Natural killer cell (primary cell): ENCODE data around the gene ARMC5. TPM values are rescaled to one million over a fixed set of nuclear protein-coding genes. Genes with fewer than 3 reads are reported as not detected.

Experiments
- ATAC-seq, 3 donors: fragments of 150-1000 bp in 2 of 3; fragments of 200-7000 bp in 1 of 3; cut with Tn5 transposase; 1 replicate in 1 of 3; 2 replicates in 2 of 3; pipeline ENCODE4 v1.10.0; 2021; ENCODE audit warnings: mild to moderate bottlenecking in 2 of 3, moderate library complexity in 2 of 3
- DNase-seq, 2 donors: peaks; one replicate each; pipeline versions ENCODE4 v3.0.0 to v3.0.0-alpha.2; 2013 to 2021; ENCODE audit warnings: mixed read lengths in 1 of 2
- H3K27ac ChIP-seq: one replicate; pipeline ENCODE4 v1.5.1; 2013; ENCODE audit warnings: mild to moderate bottlenecking, low read length
- H3K27me3 ChIP-seq: one replicate; pipeline ENCODE4 v1.6.1; 2013; ENCODE audit warnings: low read length; ENCODE audit not compliant: control insufficient read depth, insufficient read depth
- H3K36me3 ChIP-seq: one replicate; pipeline ENCODE4 v1.6.1; 2013; ENCODE audit warnings: low read length; ENCODE audit not compliant: control insufficient read depth, insufficient read depth
- H3K4me1 ChIP-seq: one replicate; pipeline ENCODE4 v1.6.1; 2013; ENCODE audit warnings: low read length; ENCODE audit not compliant: control insufficient read depth, insufficient read depth
- H3K4me3 ChIP-seq: one replicate; pipeline ENCODE4 v1.5.1; 2013; ENCODE audit warnings: low read length
- H3K9me3 ChIP-seq: one replicate; pipeline ENCODE4 v1.6.1; 2013; ENCODE audit warnings: low read length; ENCODE audit not compliant: control insufficient read depth, insufficient read depth
- H3K27ac Mint-ChIP-seq, 2 donors: one replicate each; pipeline ENCODE4 v1.8.0; 2022; ENCODE audit warnings: mild to moderate bottlenecking in 2 of 2, mixed read lengths in 2 of 2, moderate library complexity in 1 of 2
- H3K27me3 Mint-ChIP-seq, 2 donors: one replicate each; pipeline ENCODE4 v1.8.0; 2022; ENCODE audit warnings: low read depth in 2 of 2, mixed read lengths in 2 of 2
- H3K36me3 Mint-ChIP-seq: one replicate; pipeline ENCODE4 v1.8.0; 2022; ENCODE audit warnings: mixed read lengths
- H3K4me1 Mint-ChIP-seq, 2 donors: one replicate each; pipeline ENCODE4 v1.8.0; 2022; ENCODE audit warnings: mixed read lengths in 2 of 2
- H3K4me3 Mint-ChIP-seq: one replicate; pipeline ENCODE4 v1.8.0; 2022; ENCODE audit warnings: mild to moderate bottlenecking, moderate library complexity, mixed read lengths
- H3K9me3 Mint-ChIP-seq, 2 donors: one replicate each; pipeline ENCODE4 v1.8.0; 2022; ENCODE audit warnings: mixed read lengths in 2 of 2
- CTCF ChIP-seq: fragments of 200-600 bp; IDR thresholded peaks from one replicate; pipeline ENCODE4 v1.8.0; 2022; ENCODE audit warnings: antibody characterized with exemption
- WGBS: methylation state at CpG from one replicate; pipeline ENCODE4 v1.1.7; 2013; ENCODE audit warnings: missing lambda C conversion rate; ENCODE audit not compliant: insufficient coverage; 5-methylcytosine and 5-hydroxymethylcytosine counted together
- intact Hi-C: fragments of 100-400 bp; cut with micrococcal nuclease; formaldehyde crosslinking; loops from one replicate; pipeline ENCODE4 v1.14.2; 2022
- total RNA-seq, 4 donors: library from RNA; stranded (reverse); fragments of 120-200 nt in 1 of 4; gene quantifications; one replicate each; pipeline versions ENCODE4 v1.2.3 to v1.2.4, GENCODE V29; 2013 to 2022

ARMC5 gene
- total RNA-seq, 3 donors from 2014 or later (not counting 1 experiment from before 2014, with no cell fraction given), result 10.4 to 22.8 (median 16.6) TPM

GRCh38 chr16:31451201-31451600 is 8.1 kb upstream of the ARMC5 start:
- no peaks in the 10 kb centered on the region for H3K36me3 Mint-ChIP-seq
- H3K4me3 ChIP-seq, result no peak overlapping the region
- H3K36me3 ChIP-seq, result no peaks in the 10 kb centered on the region
- H3K4me1 ChIP-seq, result peaks cover 28% of the 10 kb centered on the region
- no peaks in the 10 kb centered on the region for H3K9me3 ChIP-seq
- no peak for ATAC-seq
- H3K27me3 ChIP-seq, result no peaks in the 10 kb centered on the region
- H3K27me3 Mint-ChIP-seq, result no peaks in the 10 kb centered on the region
- no peak overlapping the region for H3K4me3 Mint-ChIP-seq
- intact Hi-C loops, result loop anchor here (10.0 kb wide), 1 partner anchor 264 kb away; a partner anchor contains a TSS
- peak overlapping the region in 1 of 2 donors; percentile 29 for H3K27ac Mint-ChIP-seq
- 85% methylated on average over 5 of the region's 5 CpGs for WGBS
- no peak overlapping the region for H3K27ac ChIP-seq
- no peak for TF ChIP-seq CTCF
- no peaks in the 10 kb centered on the region for H3K9me3 Mint-ChIP-seq
- DNase-seq, result no peak
- H3K4me1 Mint-ChIP-seq, result peaks cover 28 to 34% of the 10 kb centered on the region in 2 donors

GRCh38 chr16:31451681-31452351 is 7.5 kb upstream of the ARMC5 start:
- Histone ChIP-seq H3K4me1 (peaks cover 34% of the 10 kb centered on the region), H3K36me3 (peaks cover 2% of the 10 kb centered on the region), H3K4me3 (no peak overlapping the region), H3K9me3 (no peaks in the 10 kb centered on the region), H3K27ac (no peak overlapping the region), H3K27me3 (no peaks in the 10 kb centered on the region)
- Mint-ChIP-seq H3K27me3 (no peaks in the 10 kb centered on the region), H3K4me3 (no peak overlapping the region), H3K27ac (peak overlapping the region in 1 of 2 donors; percentile 29), H3K9me3 (no peaks in the 10 kb centered on the region), H3K36me3 (no peaks in the 10 kb centered on the region), H3K4me1 (peaks cover 28 to 34% of the 10 kb centered on the region in 2 donors)
- no peak for DNase-seq
- ATAC-seq, result peak in 2 of 3 donors; percentile 36 to 57
- WGBS, result 64% methylated on average over 9 of the region's 11 CpGs
- no peak for TF ChIP-seq CTCF
- intact Hi-C loops, result loop anchor here (10.0 kb wide), 1 partner anchor 263 kb away; a partner anchor contains a TSS

GRCh38 chr16:31452631-31453106 is 6.6 kb upstream of the ARMC5 start:
- no peak overlapping the region for H3K27ac Mint-ChIP-seq

More at GRCh38 chr16:31452631-31453106, 6.6 kb upstream of the ARMC5 start:
- Histone ChIP-seq H3K36me3 (peaks cover 4% of the 10 kb centered on the region), H3K27me3 (no peaks in the 10 kb centered on the region), H3K9me3 (no peaks in the 10 kb centered on the region), H3K4me3 (no peak overlapping the region), H3K4me1 (peaks cover 42% of the 10 kb centered on the region), H3K27ac (no peak overlapping the region)
- DNase-seq (no peak), ATAC-seq (no peak)
- Mint-ChIP-seq H3K4me1 (peaks cover 28 to 32% of the 10 kb centered on the region in 2 donors), H3K27me3 (no peaks in the 10 kb centered on the region), H3K9me3 (no peaks in the 10 kb centered on the region), H3K36me3 (no peaks in the 10 kb centered on the region), H3K4me3 (no peak overlapping the region)
- intact Hi-C loops, result loop anchor here (10.0 kb wide), 1 partner anchor 262 kb away; a partner anchor contains a TSS
- 94% methylated on average over 3 of the region's 3 CpGs for WGBS
- no peak for TF ChIP-seq CTCF
